SK-N-MC (cell line): Measurements from ENCODE around the gene ZCCHC24.

Source experiments
- EZH2 ChIP-seq: fragments of 200-600 bp; sonication (generic); IDR thresholded peaks from one replicate; pipeline ENCODE4 v1.6.1; 2017; ENCODE audit warnings: antibody characterized with exemption
- POLR2AphosphoS5 ChIP-seq: IDR thresholded peaks from 2 replicates; pipeline ENCODE4 v1.6.1; 2012; ENCODE audit warnings: mild to moderate bottlenecking, low read depth, low read length, borderline replicate concordance

DNA sequence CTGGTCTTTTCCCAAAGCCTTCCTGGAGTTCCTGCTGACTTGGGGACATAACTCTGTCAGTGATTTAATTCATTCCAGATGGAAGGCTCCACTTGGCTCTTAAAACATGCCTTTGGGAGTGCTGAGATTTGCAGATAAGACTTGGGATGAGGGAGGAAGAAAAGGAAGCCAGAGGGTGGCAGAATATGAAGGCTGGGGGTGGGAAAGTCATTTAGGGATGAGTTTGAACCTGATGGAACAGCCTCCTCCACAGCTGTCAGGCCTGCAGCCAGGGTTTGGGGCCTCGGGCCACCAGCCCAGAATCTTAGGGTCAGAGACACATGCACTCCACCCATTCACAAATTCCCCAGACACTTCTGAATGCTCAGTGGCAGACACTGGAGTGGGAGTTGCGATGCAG, 38.5 kb upstream of the ZCCHC24 start:
- peak; percentile 58; the same call in 1 of the 2 replicates for TF ChIP-seq POLR2AphosphoS5
- no peak for TF ChIP-seq EZH2
